Pancreas (tissue), 10 donors: ENCODE measurements around the gene ISX. TPM values are rescaled to one million over a fixed set of nuclear protein-coding genes. Genes with fewer than 3 reads are reported as not detected.

ENCODE experiments used
- ATAC-seq, 4 donors: fragments of 200-7000 bp; cut with Tn5 transposase; one replicate each; pipeline versions ENCODE4 v1.8.0 to v1.9.1; 2020; ENCODE audit warnings: mild to moderate bottlenecking in 4 of 4, moderate library complexity in 4 of 4
- DNase-seq, 6 donors: peaks; one replicate each; pipeline ENCODE4 v3.0.0-alpha.2; 2020
- FAIRE-seq: peaks from 2 replicates; lab custom pipeline; 2012; peaks lifted over from hg19 to GRCh38; lab: Jason Lieb, UNC
- H3K27ac ChIP-seq, 4 donors: fragments of 200-600 bp; sonication (generic); 1 replicate in 3 of 4; 2 replicates in 1 of 4; pipeline versions ENCODE4 v1.5.0 to v1.8.0; 2020
- H3K27me3 ChIP-seq, 4 donors: fragments of 200-600 bp; one replicate each; pipeline ENCODE4 v1.8.0; 2021
- H3K36me3 ChIP-seq, 3 donors: fragments of 200-600 bp; sonication (generic) in 1 of 3; one replicate each; pipeline versions ENCODE4 v1.5.0 to v1.8.0; 2020 to 2021
- H3K4me1 ChIP-seq, 3 donors: fragments of 200-600 bp; one replicate each; pipeline ENCODE4 v1.8.0; 2021
- H3K4me3 ChIP-seq, 4 donors: fragments of 200-600 bp; sonication (generic) in 2 of 4; one replicate each; pipeline versions ENCODE4 v1.5.0 to v1.8.0; 2020 to 2021
- H3K9me3 ChIP-seq, 4 donors: fragments of 200-600 bp; one replicate each; pipeline ENCODE4 v1.8.0; 2021
- CTCF ChIP-seq, 4 donors: fragments of 200-600 bp; sonication (generic) in 3 of 4; IDR thresholded peaks; one replicate each; pipeline versions ENCODE4 v1.5.0 to v1.8.0; 2021; ENCODE audit warnings: antibody characterized with exemption in 4 of 4
- WGBS, 2 donors: extraction: QIAGEN DNeasy Blood & Tissue Kit; methylation state at CpG; one replicate each; pipeline ENCODE4 v1.1.7; 2013; 5-methylcytosine and 5-hydroxymethylcytosine counted together
- intact Hi-C, 3 donors: fragments of 100-400 bp; cut with DNase I; formaldehyde crosslinking; loops; one replicate each; pipeline versions ENCODE4 v1.11.1 to v1.14.2; 2022
- polyA plus RNA-seq, 2 donors: library from polyadenylated mRNA; stranded (reverse); fragments of 200-250 nt; gene quantifications; one replicate each; pipeline ENCODE4 v1.2.3, GENCODE V29; 2013
- total RNA-seq, 6 donors: library from RNA; stranded (reverse); fragmentation: NEBNext Ultra II Directional in 4 of 6; extraction: Animal tissue kit (Norgen Biotek cat#: 25700) in 4 of 6; gene quantifications; one replicate each; pipeline versions ENCODE4 v1.2.1 to v1.2.4, GENCODE V29; 2021 to 2023
- donor health status: healthy with polysubstance abuse.
- donor health status: DM: no; HTN: no; CAD: no; lungs with moderate emphysema.
- donor health status: DM: no; HTN: no; CAD: no.
- donor health status: control.
- donor health status: control.
- donor health status: Bipolar disorder and iron deficiency.
- donor health status: DM: yes; HTN: yes; CAD: no.
- donor health status: DM: no; HTN: no; CAD: no.
- donor health status: DM: no; HTN: no; CAD: no.
- donor health status: DM: yes; HTN: yes; CAD: no.

Gene ISX
- total and polyA plus RNA-seq, 8 donors: 0.12 to 0.14 TPM; not detected in 6

GRCh38 chr22:35076630-35077029 lies 10.7 kb downstream of the ISX start:
- no peaks in the 10 kb centered on the region for H3K9me3 ChIP-seq
- no peak overlapping the region for H3K4me3 ChIP-seq
- DNase-seq: no peak
- no peaks in the 10 kb centered on the region for H3K36me3 ChIP-seq
- H3K27me3 ChIP-seq: no peaks in the 10 kb centered on the region
- intact Hi-C loops: no loop called here
- FAIRE-seq: no peak
- H3K27ac ChIP-seq: no peak overlapping the region
- WGBS, 2 donors: 70 to 75% methylated on average over 6 of the region's 6 CpGs
- no peak for TF ChIP-seq CTCF (IDR thresholded peaks at IDR 0.05)
- no peaks in the 10 kb centered on the region for H3K4me1 ChIP-seq
- no peak for ATAC-seq

- 54 to 58% methylated on average over 3 of the region's 3 CpGs for WGBS, 2 donors
- Histone ChIP-seq H3K36me3 (no peaks in the 10 kb centered on the region), H3K4me3 (no peak overlapping the region), H3K27ac (no peak overlapping the region), H3K9me3 (no peaks in the 10 kb centered on the region), H3K27me3 (no peaks in the 10 kb centered on the region), H3K4me1 (no peaks in the 10 kb centered on the region)
- intact Hi-C loops: no loop called here
- DNase-seq (no peak), FAIRE-seq (no peak), ATAC-seq (no peak)
- TF ChIP-seq CTCF (IDR thresholded peaks at IDR 0.05): no peak
These were observed 19.7 kb downstream of the ISX start for GRCh38 chr22:35085621-35086020.

GRCh38 chr22:35089139-35089538 lies 23.2 kb downstream of the ISX start:
- H3K9me3 ChIP-seq: no peaks in the 10 kb centered on the region
- H3K27ac ChIP-seq: no peak overlapping the region
- H3K4me3 ChIP-seq: no peak overlapping the region
- WGBS, 2 donors: 91 to 98% methylated on average over 1 of the region's 1 CpG
- intact Hi-C loops: no loop called here
- H3K36me3 ChIP-seq: no peaks in the 10 kb centered on the region
- TF ChIP-seq CTCF (IDR thresholded peaks at IDR 0.05): no peak
- FAIRE-seq (no peak), DNase-seq (no peak), ATAC-seq (no peak)
- no peaks in the 10 kb centered on the region for H3K4me1 ChIP-seq
- no peaks in the 10 kb centered on the region for H3K27me3 ChIP-seq

- WGBS, 2 donors: 28 to 45% methylated on average over 1 of the region's 1 CpG
- Histone ChIP-seq H3K4me3 (no peak overlapping the region), H3K27me3 (no peaks in the 10 kb centered on the region), H3K36me3 (no peaks in the 10 kb centered on the region), H3K27ac (no peak overlapping the region), H3K9me3 (no peaks in the 10 kb centered on the region), H3K4me1 (no peaks in the 10 kb centered on the region)
- DNase-seq (no peak), ATAC-seq (no peak), FAIRE-seq (no peak)
- intact Hi-C loops: no loop called here
- TF ChIP-seq CTCF (IDR thresholded peaks at IDR 0.05): no peak
These were observed 26.4 kb downstream of the ISX start for GRCh38 chr22:35092406-35092805.

GRCh38 chr22:35098921-35099320 lies 33.0 kb downstream of the ISX start:
- peaks cover 0 to 5% (median 0%) of the 10 kb centered on the region in 4 donors for H3K27me3 ChIP-seq
- intact Hi-C loops: no loop called here
- ATAC-seq (no peak), FAIRE-seq (no peak), DNase-seq (no peak)
- H3K4me1 ChIP-seq: no peaks in the 10 kb centered on the region
- no peak overlapping the region for H3K27ac ChIP-seq
- no peaks in the 10 kb centered on the region for H3K9me3 ChIP-seq
- no peak for TF ChIP-seq CTCF (IDR thresholded peaks at IDR 0.05)
- WGBS, 2 donors: 35 to 52% methylated on average over 3 of the region's 3 CpGs
- H3K36me3 ChIP-seq: no peaks in the 10 kb centered on the region
- H3K4me3 ChIP-seq: no peak overlapping the region
